ENCODE data around the gene BCL2L1. TPM values are rescaled to one million over a fixed set of nuclear protein-coding genes. Genes with fewer than 3 reads are reported as not detected.

Gene BCL2L1
- total and polyA plus RNA-seq, 9 donors: 21.7 to 65.1 (median 40.2) TPM

GRCh38 chr20:31674895-31675827, 47.5 kb downstream of the BCL2L1 start:
- Histone ChIP-seq H3K4me3 (no peak overlapping the region), H3K27me3 (no peaks in the 10 kb centered on the region), H3K27ac (peak overlapping the region in 1 of 2 donors; percentile 61), H3K9me3 (no peaks in the 10 kb centered on the region), H3K4me1 (ENCODE audit: insufficient read depth) (peaks cover 42% of the 10 kb centered on the region), H3K36me3 (no peaks in the 10 kb centered on the region)
- intact Hi-C loops (cut with DNase I): no loop called here
- 26 to 35% (median 31%) methylated on average over 10 of the region's 10 CpGs for WGBS, 3 donors
- peak in 3 of 5 donors; percentile 40 to 60 (median 58) for DNase-seq
- no peak for TF ChIP-seq EP300 (IDR thresholded peaks at IDR 0.05)
- no peak for TF ChIP-seq CTCF (IDR thresholded peaks at IDR 0.05)
- TF ChIP-seq POLR2A (IDR thresholded peaks at IDR 0.05): no peak

GRCh38 chr20:31673943-31674463, 48.7 kb downstream of the BCL2L1 start:
- Histone ChIP-seq H3K27me3 (no peaks in the 10 kb centered on the region), H3K9me3 (no peaks in the 10 kb centered on the region), H3K4me3 (no peak overlapping the region), H3K27ac (no peak overlapping the region), H3K36me3 (no peaks in the 10 kb centered on the region), H3K4me1 (ENCODE audit: insufficient read depth) (peaks cover 40% of the 10 kb centered on the region)
- WGBS, 3 donors: 67 to 75% (median 71%) methylated on average over 2 of the region's 2 CpGs
- DNase-seq: no peak
- intact Hi-C loops (cut with DNase I): no loop called here
- TF ChIP-seq POLR2A (IDR thresholded peaks at IDR 0.05) (no peak), CTCF (IDR thresholded peaks at IDR 0.05) (no peak)

DNA sequence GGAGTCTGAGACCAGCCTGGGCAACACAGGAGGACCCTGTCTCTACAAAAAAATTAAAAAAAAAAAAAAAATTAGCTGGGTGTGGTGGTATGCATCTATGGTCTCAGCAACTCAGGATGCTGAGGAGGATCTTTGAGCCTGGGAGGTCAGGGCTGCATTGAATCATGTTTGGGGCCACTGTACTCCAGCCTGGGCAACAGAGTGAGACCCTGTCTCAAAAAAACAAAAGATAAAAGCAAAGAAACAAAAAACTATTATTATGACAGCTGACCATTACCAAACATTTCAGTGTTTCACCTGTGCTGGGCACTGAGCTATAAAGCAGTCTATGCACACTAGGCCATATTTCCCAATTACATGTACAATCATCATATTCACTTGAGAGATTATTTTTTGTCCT, 49.2 kb downstream of the BCL2L1 start:
- intact Hi-C loops (cut with DNase I): no loop called here
- Histone ChIP-seq H3K27ac (no peak overlapping the region), H3K27me3 (no peaks in the 10 kb centered on the region), H3K4me1 (ENCODE audit: insufficient read depth) (peaks cover 36% of the 10 kb centered on the region), H3K4me3 (no peak overlapping the region), H3K9me3 (no peaks in the 10 kb centered on the region), H3K36me3 (no peaks in the 10 kb centered on the region)
- DNase-seq: no peak
- TF ChIP-seq POLR2A (IDR thresholded peaks at IDR 0.05) (no peak), EP300 (IDR thresholded peaks at IDR 0.05) (no peak), CTCF (IDR thresholded peaks at IDR 0.05) (no peak)

GRCh38 chr20:31671324-31671723, 51.3 kb downstream of the BCL2L1 start:
- Histone ChIP-seq H3K4me3 (no peak overlapping the region), H3K27me3 (no peaks in the 10 kb centered on the region), H3K27ac (peak overlapping the region; percentile 1 to 57), H3K36me3 (no peaks in the 10 kb centered on the region), H3K9me3 (no peaks in the 10 kb centered on the region), H3K4me1 (ENCODE audit: insufficient read depth) (peaks cover 34% of the 10 kb centered on the region)
- DNase-seq: no peak
- intact Hi-C loops (cut with DNase I): loop anchor here in 1 of 4 donors (2.0 kb wide), 1 partner anchor 47 kb away; no protein-coding TSS in a partner anchor
- TF ChIP-seq EP300 (IDR thresholded peaks at IDR 0.05) (no peak), CTCF (IDR thresholded peaks at IDR 0.05) (no peak), POLR2A (IDR thresholded peaks at IDR 0.05) (no peak)
- 97 to 100% (median 98%) methylated on average over 2 of the region's 2 CpGs for WGBS, 3 donors

All from ovary (tissue), 9 donors.